Choroid plexus epithelial cell (primary cell): Measurements from ENCODE around the gene GTF3C2.

ENCODE experiments used
- DNase-seq: peaks from one replicate; pipeline ENCODE4 v3.0.0-alpha.2; 2010; ENCODE audit warnings: low read depth
- H3K4me3 ChIP-seq: 2 replicates; pipeline ENCODE4 v1.5.1; 2011; ENCODE audit warnings: low read depth, mild to moderate bottlenecking, control low read depth, low read length, moderate library complexity
- CTCF ChIP-seq: conservative IDR thresholded peaks from 2 replicates; pipeline ENCODE4 v1.5.1; 2011; ENCODE audit warnings: low read depth, mild to moderate bottlenecking, control low read depth, inconsistent platforms, low read length, moderate library complexity

Gene GTF3C2

GRCh38 chr2:27291865-27292264, 64.7 kb downstream of the GTF3C2 start:
- no peak for DNase-seq
- TF ChIP-seq CTCF = no peak

GRCh38 chr2:27290549-27290948, 66.0 kb downstream of the GTF3C2 start:
- no peak for TF ChIP-seq CTCF
- no peak for DNase-seq
- H3K4me3 ChIP-seq = no peak overlapping the region

More at GRCh38 chr2:27291865-27292264, 64.7 kb downstream of the GTF3C2 start:
- no peak overlapping the region for H3K4me3 ChIP-seq

DNA sequence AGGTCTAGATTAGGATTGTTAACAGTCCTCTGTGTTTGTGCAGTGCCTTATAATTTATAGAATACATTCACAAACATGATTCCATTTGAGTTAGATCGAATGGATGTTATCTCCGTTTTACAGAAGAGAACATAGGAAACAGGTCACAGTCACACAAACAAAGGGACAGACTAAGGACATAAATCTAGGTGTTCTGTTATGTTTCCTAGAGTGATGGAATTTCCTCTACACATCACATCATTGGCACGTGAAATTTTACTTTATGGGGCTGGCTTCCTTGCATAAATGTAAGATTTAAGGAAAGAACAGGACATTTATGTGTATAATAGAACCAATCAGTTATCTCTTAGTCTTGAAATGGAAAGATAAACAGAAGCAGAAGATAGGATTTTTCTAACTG, 68.0 kb downstream of the GTF3C2 start:
- no peak for DNase-seq
- H3K4me3 ChIP-seq = no peak overlapping the region
- TF ChIP-seq CTCF = no peak

- no peak for DNase-seq
- H3K4me3 ChIP-seq = no peak overlapping the region
- TF ChIP-seq CTCF = no peak
Observed at GRCh38 chr2:27285481-27285880, 71.1 kb downstream of the GTF3C2 start.

GRCh38 chr2:27284996-27285395, 71.6 kb downstream of the GTF3C2 start:
- no peak for DNase-seq
- H3K4me3 ChIP-seq = no peak overlapping the region
- no peak for TF ChIP-seq CTCF

- TF ChIP-seq CTCF = no peak
- DNase-seq = no peak
- no peak overlapping the region for H3K4me3 ChIP-seq
Observed at GRCh38 chr2:27282892-27283291, 73.7 kb downstream of the GTF3C2 start.

DNA sequence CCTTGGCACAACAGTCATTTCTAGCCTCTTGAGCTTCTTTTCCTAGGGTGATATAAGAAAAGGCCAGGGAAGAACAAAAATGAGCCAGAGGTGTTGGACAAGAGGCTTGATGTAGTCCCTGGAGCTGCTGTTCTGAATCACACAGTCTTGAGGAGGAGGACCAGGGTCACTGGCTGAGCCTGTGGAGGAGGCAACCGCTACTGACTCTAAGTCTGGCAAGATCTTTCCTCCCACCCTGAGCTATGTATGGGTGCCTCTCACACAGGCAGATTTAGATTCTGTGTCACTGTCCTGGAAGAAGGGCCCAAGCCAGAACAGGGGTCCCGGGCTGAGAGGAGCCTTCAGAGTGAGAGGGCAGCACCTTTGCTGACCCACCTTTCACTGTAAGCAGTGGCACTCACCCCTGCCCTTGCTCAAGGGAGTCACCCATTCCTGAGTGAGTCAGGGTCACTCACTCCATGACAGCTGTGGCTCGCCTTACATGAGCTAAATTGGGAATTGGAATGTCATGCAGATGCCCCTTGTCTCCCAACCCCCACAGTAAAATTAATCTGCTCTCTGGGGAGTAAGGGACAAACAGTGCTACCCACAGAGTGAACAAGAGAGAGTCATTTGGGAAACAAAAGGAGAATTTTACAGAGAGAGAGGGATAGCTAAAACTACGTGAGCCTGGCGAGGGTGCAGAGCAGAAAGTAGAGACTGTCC, 74.6 kb downstream of the GTF3C2 start, which contains the start of gene TRIM54:
TSS of gene TRIM54 (plus strand) at position 575 of the 705 bp plus-strand sequence. CDS start 303 bp downstream, outside the sequence.
- TF ChIP-seq CTCF = no peak
- DNase-seq = no peak
- no peak within 1 kb of the TSS for H3K4me3 ChIP-seq
